Measurements from ENCODE around the gene HGS. TPM values are rescaled to one million over a fixed set of nuclear protein-coding genes. Genes with fewer than 3 reads are reported as not detected.

Gene HGS
- total RNA-seq, 1 donor: 57.0 TPM

Other genes with a start within 250 kb of the HGS start
- gene ACTG1, start 171.2 kb upstream of the HGS start, total RNA-seq: 2,327 TPM
- gene FSCN2, start 155.6 kb upstream of the HGS start, total RNA-seq: 0.52 TPM
- 13.5 TPM for gene FAAP100, start 131.7 kb upstream of the HGS start, total RNA-seq
- gene NPLOC4, start 46.9 kb upstream of the HGS start, total RNA-seq: 46.5 TPM
- gene TSPAN10, start 46.8 kb upstream of the HGS start, total RNA-seq: 0.10 TPM
- 2.1 TPM for gene PDE6G, start 27.5 kb upstream of the HGS start, total RNA-seq
- 19.3 TPM for gene OXLD1, start 17.4 kb upstream of the HGS start, total RNA-seq
- gene CCDC137, start 17.3 kb upstream of the HGS start, total RNA-seq: 4.4 TPM
- 15.5 TPM for gene ARL16, start 214 bp upstream of the HGS start, total RNA-seq
- 3.7 TPM for gene MRPL12, start 19.4 kb downstream of the HGS start, total RNA-seq
- 1.5 TPM for gene SLC25A10, start 28.3 kb downstream of the HGS start, total RNA-seq
- gene GCGR, start 120.1 kb downstream of the HGS start, total RNA-seq: not detected
- gene MCRIP1, start 149.3 kb downstream of the HGS start, total RNA-seq: 32.3 TPM
- gene PPP1R27, start 151.0 kb downstream of the HGS start, total RNA-seq: not detected
- 239 TPM for gene P4HB, start 176.5 kb downstream of the HGS start, total RNA-seq
- 189 TPM for gene ARHGDIA, start 187.3 kb downstream of the HGS start, total RNA-seq
- gene ALYREF, start 207.6 kb downstream of the HGS start, total RNA-seq: 77.9 TPM
- 36.3 TPM for gene ANAPC11, start 207.7 kb downstream of the HGS start, total RNA-seq
- 0.10 TPM for gene NPB, start 218.2 kb downstream of the HGS start, total RNA-seq
- gene PCYT2, start 227.4 kb downstream of the HGS start, total RNA-seq: 10.6 TPM
- gene SIRT7, start 234.2 kb downstream of the HGS start, total RNA-seq: 21.6 TPM
- 14.9 TPM for gene MAFG, start 243.7 kb downstream of the HGS start, total RNA-seq

Data from mononuclear cell (primary cell).